ENCODE results near the gene CHI3L1.

CHI3L1 gene

DNA sequence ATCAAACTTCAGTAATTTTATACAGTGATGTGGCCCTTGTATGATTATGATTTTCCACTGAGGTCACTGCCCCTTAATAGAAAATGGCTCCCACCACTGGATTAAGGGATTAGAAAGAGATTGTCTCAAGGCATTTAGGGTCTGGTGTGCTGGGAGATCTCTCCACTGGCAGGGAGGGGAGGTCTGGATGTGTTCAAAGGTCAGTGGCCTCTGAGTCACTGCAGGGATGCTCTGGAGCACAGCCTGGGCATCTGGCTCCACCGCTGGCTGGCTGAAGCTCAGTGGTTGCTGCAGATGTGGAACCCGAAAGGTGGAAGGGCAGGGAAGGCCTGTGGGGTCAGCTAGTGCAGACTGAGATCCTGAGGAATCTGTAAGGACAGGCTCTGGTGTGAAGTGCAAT is 18.3 kb upstream of the CHI3L1 start:
- DNase-seq, result no peak

DNA sequence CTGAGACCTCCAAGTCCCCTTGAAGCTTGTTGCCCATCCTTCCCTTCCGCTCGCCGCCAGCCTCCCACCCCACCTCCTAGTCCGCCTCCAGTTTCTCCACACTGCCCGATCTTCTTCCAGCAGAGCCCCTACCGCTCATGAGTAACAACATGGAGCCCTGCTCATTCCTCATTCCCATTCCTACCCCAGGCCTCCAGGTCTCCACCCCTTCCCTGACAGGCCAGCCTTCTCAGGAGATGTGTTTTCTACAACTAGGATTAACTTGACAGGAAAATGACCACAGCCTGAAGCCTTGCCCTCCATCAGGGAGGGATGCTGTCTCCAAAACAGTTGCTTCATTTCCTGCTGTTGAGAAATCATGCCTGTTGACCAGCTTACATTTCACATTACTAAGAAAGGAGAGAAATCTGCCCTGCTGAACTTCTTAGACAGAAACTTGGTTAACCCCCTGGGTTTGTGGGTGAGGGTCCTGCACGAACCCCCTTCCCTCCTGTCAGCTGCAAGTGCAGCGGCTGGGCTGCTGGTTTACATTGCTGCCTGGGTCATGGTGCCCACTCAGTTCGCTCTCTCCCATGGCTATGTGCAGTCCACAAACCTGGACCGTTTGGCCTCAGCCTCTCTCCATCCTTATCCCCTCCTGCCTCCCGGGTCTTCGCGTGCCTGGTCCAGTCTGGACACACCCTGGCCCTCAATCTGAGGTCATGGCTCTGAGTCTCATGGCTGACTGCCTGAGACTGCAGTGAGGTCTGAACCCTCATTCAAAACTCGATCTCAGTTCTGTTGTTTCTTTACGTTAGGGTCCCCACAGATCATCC is 16.1 kb upstream of the CHI3L1 start:
- no peak for DNase-seq

DNA sequence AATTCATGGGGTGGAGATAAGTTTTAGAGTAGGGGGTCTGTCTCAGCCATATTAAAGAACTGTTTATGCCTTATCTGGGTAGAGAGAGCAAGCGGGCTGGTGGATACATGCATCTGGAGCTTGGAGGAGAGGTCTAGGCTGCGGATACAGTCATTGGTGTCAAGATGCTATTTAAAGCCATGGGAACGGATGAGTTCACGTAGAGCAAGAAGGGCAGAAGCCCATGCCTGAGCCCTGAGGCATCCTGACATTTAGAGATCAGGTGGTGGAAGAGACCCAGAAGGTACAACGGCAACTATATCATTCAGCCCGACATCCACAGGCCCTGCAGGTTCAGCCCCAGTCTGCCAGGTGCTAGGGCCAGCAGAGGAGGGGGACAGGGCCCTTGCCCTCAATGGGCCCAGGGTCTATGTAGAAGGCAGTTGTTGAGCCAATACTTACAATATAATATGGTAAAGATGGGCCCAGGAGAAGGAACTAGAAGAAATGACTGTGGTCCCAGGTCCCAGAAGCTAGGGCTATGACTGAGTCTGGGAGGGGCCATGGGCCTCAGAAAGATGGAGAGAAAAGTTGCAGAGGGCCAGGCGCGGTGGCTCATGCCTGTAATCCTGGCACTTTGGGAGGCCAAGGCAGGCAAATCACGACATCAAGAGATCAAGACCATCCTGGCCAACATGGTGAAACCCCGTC is 15.2 kb upstream of the CHI3L1 start:
- no peak for DNase-seq

DNA sequence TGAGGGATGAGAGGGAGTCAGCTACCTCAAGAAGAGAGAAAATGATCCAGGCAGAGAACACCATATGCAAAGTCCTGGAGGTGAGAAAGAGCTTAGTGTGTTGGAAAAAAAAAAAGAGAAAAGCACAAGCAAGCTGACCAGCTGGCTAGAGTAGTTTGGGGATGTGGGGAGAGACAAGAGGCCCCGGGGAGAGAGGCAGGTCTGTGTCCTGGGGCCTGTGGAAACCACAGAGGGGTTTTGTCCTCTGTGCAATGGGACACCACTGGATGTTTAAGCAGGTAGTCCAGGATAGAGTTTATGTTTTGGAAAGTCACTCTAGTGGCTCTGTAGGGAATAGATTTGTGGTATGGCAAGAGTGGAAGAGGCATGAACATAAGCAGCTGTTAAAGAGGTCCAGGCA is 14.4 kb upstream of the CHI3L1 start:
- DNase-seq, result no peak

DNA sequence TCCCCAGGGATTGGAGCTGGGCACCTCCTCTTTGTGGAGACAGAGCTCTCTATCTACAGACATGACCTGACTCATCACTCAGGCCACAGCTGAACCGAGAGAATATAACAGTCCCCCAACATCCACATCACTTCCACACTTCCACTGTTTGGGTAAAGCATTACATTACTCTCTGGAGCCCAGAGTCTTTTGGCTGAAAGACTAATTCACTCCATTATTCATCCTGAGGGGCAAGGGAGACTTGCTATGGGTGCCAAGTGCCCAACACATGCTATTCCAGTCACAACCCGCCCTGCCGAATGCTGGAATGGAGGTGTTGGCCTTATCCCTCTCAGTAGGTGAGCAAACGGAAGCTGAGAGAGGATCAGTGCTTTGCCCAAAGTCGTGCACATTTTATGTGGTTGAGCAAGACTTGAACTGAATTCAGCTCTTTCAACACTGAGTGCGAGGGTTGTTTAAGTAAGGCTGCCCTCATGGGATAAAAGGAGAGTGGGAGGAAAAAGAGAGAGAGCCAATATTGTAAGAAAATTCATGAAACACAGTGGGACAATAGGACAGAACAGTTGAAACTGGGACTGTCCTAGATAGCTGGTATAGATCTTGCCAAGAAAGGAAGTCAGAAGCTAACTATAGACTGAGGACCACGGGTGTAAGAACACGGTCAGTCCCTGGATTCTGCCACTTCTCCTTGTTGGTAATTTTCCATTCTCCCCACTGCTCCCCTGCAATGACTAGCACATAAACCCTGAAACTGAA is 13.5 kb upstream of the CHI3L1 start:
- DNase-seq, result no peak

DNA sequence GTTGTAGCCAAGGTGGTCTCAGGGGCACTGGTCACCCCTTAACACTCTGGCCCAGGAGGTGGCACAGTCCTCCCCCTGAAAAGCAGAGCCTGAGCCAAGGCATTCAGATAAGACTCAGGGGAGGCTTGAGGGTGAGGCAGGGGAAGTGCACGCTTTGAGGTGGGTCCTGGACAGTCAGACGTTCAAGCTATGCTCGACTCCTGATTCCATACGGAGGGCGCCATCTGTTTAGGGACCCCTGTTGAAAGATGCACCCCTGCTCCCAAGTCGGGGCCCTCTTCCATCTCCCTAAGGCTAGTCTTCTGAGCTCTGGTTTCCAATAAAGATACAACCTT is 12.9 kb upstream of the CHI3L1 start:
- DNase-seq, result no peak

DNA sequence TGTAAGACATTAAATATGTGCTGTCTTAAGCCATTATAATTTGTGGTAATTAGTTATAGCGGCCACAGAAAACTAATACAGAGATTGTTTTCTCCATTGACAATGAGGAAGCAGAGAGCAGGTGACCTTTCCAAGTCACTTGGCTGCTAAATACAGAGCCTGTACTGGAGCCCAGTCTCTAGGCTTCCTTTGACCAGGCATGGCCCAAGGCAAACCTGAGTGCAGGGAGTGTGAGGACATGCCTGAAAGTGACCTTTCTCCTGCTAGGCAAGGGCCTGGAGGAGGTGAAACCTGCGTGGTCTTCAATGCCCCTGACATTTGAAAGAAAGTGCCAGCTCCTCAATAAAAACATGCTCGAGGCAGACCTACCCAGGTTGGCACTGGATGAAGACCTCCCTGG is 12.5 kb upstream of the CHI3L1 start:
- DNase-seq, result no peak

DNA sequence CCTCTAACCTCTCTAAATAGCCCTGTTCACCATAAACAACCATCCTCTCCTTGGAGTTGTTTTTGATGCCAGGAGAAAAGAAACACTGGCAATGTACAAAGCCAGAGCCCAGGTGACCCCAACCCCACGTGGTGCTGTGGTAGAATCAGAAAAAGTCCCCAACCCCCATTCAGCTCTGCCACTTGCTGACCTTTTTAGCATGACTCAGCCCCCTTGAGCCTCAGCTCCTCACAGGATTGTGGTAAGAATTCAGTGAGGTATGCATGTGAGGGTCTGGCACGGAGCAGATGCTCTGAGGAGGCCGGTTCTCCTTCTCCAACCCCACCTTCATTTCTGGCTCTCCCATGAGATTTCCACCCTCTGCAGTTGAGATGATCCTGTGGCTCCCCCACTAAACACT is 11.1 kb upstream of the CHI3L1 start:
- no peak for DNase-seq

DNA sequence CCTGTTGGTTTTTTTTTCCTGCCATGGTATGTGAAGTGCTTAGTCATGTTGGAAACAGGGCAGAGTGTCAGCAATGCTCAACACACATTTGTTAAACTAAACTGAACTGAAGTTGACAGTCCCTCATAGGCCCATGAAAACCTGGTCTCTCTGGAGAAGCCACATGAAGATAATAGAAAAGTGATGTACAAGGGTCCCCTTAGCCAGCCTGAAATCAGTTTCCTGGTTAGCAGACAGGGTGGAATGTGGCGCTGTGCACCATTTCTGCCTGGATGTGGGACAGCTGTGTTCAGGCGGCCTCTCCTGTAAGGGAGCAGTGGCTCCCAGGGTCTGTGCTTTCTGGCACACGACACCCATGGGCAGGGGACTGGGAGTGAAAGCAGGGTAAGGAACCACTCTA is 9.9 kb upstream of the CHI3L1 start:
- DNase-seq, result no peak

DNA sequence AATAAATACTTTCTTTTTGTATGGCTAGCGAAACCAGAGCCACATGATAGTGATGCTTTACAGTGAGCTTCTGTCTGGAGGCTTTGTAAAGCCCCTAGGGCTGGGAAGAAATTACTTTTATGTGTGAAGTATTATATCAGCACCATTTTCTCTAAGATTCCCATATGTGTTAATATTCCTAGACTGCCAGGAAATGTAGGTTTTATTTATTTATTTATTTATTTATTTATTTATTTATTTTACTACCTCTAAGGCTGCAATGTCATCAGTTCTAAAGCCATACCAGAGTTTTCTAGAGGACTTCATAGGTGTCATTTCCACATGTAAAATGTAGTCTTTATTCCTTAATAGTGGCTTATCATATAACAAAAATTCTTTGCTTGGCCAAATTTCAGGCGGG is 4.4 kb upstream of the CHI3L1 start:
- no peak for DNase-seq

DNA sequence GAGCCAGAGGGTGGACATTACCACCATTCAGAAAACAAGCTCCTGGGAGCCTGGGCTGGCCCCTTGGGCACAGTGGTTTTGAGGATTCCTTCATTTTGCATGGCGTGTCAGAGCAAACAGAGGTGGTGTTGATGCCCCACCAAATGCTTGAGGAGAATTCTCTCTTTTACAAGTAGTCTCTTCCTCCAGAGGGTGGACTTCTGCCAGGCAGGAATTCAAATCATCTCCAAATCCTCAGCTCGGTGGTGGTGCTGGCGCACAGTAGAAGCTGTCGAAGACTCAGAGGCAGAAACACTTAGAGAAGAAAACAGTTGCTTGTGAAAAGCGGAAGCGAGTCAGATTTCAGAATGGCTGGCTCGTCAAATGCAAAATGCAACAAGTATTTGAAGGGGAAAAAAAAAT is 3.4 kb upstream of the CHI3L1 start:
- no peak for DNase-seq

DNA sequence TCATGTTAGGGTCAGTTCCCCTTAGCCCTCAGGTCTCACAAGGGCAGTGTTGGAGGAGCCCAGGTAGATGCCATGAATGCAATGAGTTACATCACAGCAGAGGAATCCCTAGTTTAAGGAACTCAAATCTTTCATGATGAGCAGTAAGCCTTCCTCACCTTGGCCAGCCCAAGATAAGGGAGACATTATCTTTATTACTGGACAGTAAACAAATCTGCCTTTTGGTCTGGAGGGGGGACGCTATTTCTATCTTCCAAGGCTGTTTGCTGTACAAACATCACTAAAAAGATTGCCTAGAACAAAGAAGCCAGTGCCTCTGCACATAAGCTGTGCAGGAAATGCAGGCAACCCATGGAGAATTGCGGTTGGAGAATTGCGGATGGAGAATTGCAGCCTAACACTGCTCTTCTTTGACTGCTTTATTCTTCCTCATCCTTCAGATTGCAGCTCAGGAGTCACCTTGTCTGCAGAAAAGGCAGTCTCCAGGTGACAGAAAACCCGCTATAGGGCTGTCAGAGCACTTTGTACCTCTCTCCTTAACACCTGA is 2.3 kb upstream of the CHI3L1 start:
- DNase-seq, result no peak

DNA sequence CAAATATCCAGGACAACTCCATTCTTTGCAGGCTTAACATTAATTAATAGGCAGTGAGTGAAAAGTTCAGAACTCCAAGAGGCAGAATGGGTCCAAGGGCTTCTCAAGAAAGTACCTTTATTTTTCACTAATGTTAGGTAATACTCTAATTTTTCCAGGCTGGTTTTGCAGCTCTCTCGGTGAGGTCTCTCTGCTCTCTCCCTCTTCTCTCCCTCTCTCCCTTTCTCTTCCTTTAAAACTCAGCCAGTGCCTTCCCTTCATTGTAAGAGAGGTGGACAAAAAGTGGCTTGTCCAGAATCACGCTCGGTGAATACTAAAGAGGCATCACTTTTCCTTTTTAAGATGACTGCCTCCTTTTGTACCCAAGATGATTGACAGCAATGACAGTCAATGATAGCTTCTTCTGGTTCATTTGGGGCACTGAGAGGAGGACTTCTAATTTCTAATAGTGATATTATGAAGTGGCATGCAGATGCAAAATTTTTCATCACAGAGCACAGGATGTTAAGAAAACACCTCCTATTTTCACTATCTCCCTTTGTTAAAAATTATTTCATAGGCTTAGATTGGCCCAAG is 1.3 kb upstream of the CHI3L1 start:
- DNase-seq, result no peak

DNA sequence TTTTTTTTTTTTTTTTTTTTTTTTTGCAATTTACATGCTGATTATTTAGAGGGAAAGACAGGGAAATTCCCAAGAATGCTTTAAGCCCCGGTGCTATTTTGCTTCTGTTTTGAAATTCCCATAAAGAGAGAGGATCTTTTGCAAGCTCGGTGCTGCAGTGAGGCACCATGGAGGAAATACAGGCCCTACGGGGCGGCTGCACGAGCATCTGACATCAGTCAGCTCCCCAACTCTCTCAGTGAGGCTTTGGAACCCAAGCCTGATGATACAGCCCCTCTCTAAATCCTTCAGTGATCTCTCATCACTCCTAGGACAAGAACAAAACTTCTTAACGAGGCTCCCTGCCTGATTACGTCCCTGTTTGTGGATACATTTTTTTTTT is 791 bp upstream of the CHI3L1 start:
- no peak for DNase-seq

DNA sequence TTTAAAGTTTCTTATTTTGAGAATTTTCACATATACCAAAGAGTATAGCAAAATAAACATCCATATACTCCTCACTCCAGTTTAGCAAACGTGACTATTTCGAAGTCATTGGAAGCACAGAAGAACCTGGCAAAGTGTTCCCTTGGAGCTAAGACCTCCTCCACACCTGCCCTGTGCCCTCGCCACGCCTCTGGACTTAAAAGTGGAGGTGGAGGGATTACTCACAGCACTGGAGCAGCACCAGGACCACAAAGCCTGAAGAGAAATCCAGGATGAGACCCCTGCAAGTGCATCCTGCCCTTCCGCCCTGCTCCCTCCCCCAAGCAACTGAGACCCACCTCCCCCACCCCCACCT is 436 bp downstream of the CHI3L1 start:
- DNase-seq, result no peak

DNA sequence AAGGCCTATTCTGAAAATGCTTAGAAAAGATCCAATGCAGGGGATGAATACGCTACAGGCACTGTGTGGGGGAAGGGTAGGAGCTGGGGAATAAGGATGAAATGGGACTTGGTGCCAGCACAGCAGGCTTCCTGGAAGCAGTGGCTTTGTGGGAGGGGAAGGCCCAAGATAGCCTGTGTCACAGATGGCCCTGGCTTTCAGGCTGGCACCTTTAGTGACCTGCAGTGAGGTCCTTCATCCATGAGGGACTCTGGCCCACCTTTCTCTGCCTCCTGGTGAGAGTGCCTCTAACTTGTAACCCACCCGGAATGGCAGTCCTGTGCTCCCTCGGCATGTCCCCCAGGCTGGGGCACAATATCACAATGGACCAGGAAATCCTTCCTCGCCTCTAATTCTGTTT is 919 bp downstream of the CHI3L1 start:
- no peak for DNase-seq

DNA sequence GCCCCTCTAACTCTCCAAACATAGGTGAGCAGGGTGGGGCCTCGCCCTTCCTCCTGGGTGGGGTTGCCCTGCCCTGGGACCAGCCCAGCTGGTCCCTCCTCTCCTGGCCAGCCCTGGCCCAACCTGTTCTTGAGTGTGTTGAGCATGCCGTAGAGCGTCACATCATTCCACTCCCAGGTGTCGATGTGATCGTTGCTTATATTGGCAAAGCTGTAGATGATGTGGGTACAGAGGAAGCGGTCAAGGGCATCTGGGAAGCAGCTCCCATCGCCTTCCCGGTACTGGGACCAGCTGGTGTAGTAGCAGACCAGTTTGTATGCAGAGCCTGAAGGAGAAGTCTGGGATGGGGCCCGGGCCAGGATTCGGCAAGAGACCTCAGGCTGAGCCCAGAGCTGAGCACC is 1.4 kb downstream of the CHI3L1 start:
- DNase-seq, result no peak

DNA sequence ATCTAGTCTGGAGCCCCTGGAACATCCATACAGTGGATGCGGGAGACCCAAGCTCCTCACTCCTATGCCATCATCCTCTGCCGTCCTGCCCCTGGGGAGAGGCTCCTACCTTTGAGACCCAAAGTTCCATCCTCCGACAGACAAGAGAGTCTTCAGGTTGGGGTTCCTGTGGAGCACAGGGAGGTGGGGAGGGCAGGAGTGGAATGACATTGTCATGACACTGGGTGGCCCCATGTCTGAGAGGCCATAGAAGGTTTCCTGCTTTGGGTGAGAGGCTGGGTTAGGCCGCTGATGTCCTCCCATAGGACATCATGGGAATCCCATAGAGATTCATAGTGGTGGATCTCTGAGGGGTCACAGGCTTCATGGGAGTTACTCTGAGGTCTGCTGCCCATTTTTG is 2.0 kb downstream of the CHI3L1 start:
- no peak for DNase-seq

DNA sequence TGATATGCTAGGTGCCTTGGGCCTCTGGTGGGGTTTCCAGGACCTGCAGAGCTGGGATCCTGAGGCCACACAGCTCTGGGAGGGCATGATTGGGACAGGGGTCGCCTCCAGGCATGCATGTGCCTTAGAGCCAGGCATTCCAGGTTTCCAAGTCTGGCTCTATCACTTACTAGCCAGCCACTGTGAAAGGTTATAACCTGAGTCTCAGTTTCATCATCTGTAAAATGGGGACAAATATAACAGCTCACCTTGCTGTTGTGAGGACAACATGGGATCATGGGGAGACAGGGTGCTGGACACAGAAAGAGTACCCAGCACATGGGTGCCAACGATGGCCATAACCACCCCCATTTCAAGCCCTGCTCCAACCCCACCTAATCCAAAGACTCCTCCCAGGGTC is 2.7 kb downstream of the CHI3L1 start:
- DNase-seq, result no peak

DNA sequence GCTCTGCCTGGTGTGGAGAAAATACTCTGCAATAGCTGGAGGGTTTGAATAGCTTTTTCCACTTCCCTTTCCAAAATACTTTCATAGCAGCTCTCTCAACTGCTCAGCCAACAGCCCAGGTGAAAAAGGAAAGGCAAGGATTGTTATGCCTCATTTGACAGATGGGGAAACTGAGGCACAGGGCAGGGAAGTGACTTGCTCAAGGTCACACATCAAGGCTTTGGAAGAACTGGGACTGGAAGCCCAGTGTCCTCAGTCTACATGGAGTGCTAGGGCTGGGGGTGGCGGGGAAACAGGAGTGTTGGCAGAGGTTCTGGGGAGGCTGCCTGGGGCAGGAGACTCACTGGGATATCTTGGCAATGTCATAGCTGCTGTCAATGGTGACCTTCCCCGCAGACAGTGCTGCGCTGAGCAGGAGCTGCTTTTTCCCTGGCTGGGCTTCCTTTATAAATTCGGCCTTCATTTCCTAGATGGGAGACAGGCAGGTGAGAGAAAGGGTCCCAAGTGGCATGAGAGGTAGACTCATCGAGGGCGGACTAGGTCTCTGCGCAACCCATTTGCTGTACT is 4.0 kb downstream of the CHI3L1 start:
- DNase-seq, result no peak

DNA sequence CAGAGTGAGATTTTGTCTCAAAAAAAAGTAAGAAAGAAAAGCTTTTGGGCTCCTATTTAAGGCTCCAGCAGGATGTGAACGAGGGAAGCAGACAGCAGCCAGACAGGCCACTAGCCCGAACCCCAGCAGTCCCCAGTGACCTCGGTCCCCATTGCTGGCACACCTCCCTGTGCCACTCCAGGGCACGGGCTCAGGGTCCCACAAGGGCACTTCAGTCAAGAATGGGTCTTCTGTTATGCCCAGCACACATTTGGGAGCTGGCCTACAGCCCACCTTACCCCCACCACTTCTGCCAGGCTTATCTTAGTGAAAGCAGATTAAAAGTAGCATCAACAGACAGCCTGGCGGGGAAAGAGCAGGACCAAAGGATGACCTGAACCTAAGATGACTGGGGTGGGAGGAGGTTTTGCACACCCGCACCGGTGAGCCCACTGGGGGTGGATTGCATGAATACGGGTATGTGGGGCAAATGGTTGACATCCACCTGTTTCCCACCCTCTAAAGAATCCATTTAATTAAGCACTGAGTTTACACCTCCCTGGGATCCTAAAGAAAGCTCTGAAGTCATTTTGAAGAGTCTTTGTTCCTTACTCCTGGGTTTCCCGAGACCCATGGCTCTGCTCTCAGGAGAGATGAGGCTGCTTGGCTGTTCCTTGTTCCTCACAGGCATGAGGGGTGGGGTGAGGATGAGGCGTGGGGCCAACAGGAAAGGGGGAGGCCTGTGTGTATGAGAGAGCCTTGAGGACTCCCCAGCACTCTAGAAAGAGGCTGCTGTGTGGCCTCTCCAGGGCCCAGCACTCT is 4.7 kb downstream of the CHI3L1 start:
- no peak for DNase-seq

DNA sequence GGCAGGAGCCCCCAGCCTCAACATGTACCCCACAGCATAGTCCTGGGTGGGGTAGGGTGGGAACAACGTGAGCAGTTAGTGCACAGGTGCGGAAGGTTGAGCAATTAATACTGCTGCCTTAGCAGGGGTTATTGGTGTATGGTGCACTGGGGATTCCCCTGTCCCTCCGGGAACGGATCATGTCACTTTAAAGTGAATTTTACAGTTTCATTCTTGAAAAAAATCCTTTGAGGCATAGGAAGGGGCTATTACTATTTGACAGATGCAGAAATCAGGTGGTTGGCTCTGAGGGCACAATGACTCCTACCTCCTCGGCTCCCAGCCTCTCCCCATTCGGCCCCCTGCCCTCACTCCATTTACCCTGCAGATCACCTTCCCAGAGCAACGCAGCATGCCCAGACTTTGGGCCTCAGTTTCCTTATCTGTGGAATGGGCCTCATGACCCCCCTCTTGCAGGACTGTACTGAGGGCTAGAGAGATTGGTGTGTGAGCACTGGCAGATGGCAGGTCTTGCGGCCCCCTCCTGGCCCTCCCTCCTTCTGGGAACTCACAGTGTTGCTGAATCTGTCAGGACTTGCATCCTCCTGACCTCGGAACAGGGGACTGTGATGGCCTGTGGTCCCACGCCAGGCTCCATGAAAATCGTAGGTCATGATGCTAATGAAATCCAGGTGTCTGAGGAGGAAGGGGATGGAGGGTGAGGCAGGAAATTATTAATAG is 5.7 kb downstream of the CHI3L1 start:
- no peak for DNase-seq
